WTC11 (cell line): ENCODE results near the gene LCN12. TPM values are rescaled to one million over a fixed set of nuclear protein-coding genes. Genes with fewer than 3 reads are reported as not detected.

Experiments
- ATAC-seq: fragments of 200-7000 bp; cut with Tn5 transposase; 2 replicates; pipeline ENCODE4 v1.10.0; 2021; ENCODE audit warnings: mild to moderate bottlenecking, moderate library complexity
- CTCF ChIA-PET: fragments of 300-600 bp; sonication (Branson Sonifier 250); formaldehyde crosslinking; loops from one replicate; lab custom pipeline; 2021; ENCODE audit warnings: antibody characterized with exemption; lab: Charles Lee
- POLR2A ChIA-PET: fragments of 350-600 bp; sonication (Branson Sonifier 250); formaldehyde crosslinking; loops from one replicate; lab custom pipeline; 2021; ENCODE audit warnings: antibody characterized with exemption; lab: Charles Lee
- DNase-seq: peaks from one replicate; pipeline ENCODE4 v3.0.0; 2021; ENCODE audit warnings: low spot score
- H3K27ac Mint-ChIP-seq: 2 replicates; pipeline ENCODE4 v1.8.0; 2021; ENCODE audit warnings: mixed read lengths
- H3K27me3 Mint-ChIP-seq: 2 replicates; pipeline ENCODE4 v1.8.0; 2021; ENCODE audit warnings: low read depth, mild to moderate bottlenecking, moderate library complexity, mixed read lengths
- H3K36me3 Mint-ChIP-seq: 2 replicates; pipeline ENCODE4 v1.8.0; 2021; ENCODE audit warnings: mixed read lengths
- H3K4me1 Mint-ChIP-seq: 2 replicates; pipeline ENCODE4 v1.8.0; 2022; ENCODE audit warnings: mixed read lengths
- H3K4me3 Mint-ChIP-seq: 2 replicates; pipeline ENCODE4 v1.8.0; 2021; ENCODE audit warnings: mild to moderate bottlenecking, moderate library complexity, mixed read lengths
- H3K9me3 Mint-ChIP-seq: 2 replicates; pipeline ENCODE4 v1.8.0; 2021; ENCODE audit warnings: mixed read lengths
- ATF6 ChIP-seq: sonication (generic); formaldehyde crosslinking; IDR thresholded peaks from 2 replicates; pipeline ENCODE4 v1.8.1; 2023; ENCODE audit warnings: mild to moderate bottlenecking, missing genetic modification reagents
- CREM ChIP-seq: sonication (generic); formaldehyde crosslinking; IDR thresholded peaks from 2 replicates; pipeline ENCODE4 v1.8.1; 2022; ENCODE audit warnings: mild to moderate bottlenecking, missing genetic modification reagents, moderate library complexity
- E2F4 ChIP-seq: sonication (generic); formaldehyde crosslinking; IDR thresholded peaks from 2 replicates; pipeline ENCODE4 v1.8.1; 2022; ENCODE audit warnings: low read depth, mild to moderate bottlenecking, moderate library complexity, missing genetic modification reagents, borderline replicate concordance
- E2F5 ChIP-seq: sonication (generic); formaldehyde crosslinking; IDR thresholded peaks from 2 replicates; pipeline ENCODE4 v1.8.1; 2022; ENCODE audit warnings: mild to moderate bottlenecking, moderate library complexity, missing genetic modification reagents
- ELF4 ChIP-seq: sonication (generic); formaldehyde crosslinking; IDR thresholded peaks from 2 replicates; pipeline ENCODE4 v1.8.1; 2022; ENCODE audit warnings: low read depth, mild to moderate bottlenecking, moderate library complexity, missing genetic modification reagents
- FOXK1 ChIP-seq: sonication (generic); formaldehyde crosslinking; IDR thresholded peaks from 2 replicates; pipeline ENCODE4 v1.8.0; 2022; ENCODE audit warnings: mild to moderate bottlenecking, moderate library complexity, missing genetic modification reagents
- FOXP1 ChIP-seq: sonication (generic); formaldehyde crosslinking; IDR thresholded peaks from 2 replicates; pipeline ENCODE4 v1.8.0; 2022; ENCODE audit warnings: missing genetic modification reagents, mild to moderate bottlenecking, moderate library complexity, borderline replicate concordance
- GABPB1 ChIP-seq: sonication (generic); formaldehyde crosslinking; IDR thresholded peaks from 2 replicates; pipeline ENCODE4 v1.8.1; 2023; ENCODE audit warnings: mild to moderate bottlenecking, missing genetic modification reagents
- HMGXB4 ChIP-seq: sonication (generic); formaldehyde crosslinking; IDR thresholded peaks from 2 replicates; pipeline ENCODE4 v1.8.1; 2023; ENCODE audit warnings: mild to moderate bottlenecking, moderate library complexity, missing genetic modification reagents
- IRF1 ChIP-seq: sonication (generic); formaldehyde crosslinking; IDR thresholded peaks from 2 replicates; pipeline ENCODE4 v1.8.0; 2023; ENCODE audit warnings: missing genetic modification reagents
- MXD4 ChIP-seq: fragments of 250-450 bp; sonication (Bioruptor Pico); IDR thresholded peaks from 2 replicates; pipeline ENCODE4 v1.8.0; 2021; ENCODE audit warnings: mild to moderate bottlenecking, moderate library complexity, borderline replicate concordance
- PREB ChIP-seq: sonication (generic); formaldehyde crosslinking; IDR thresholded peaks from 2 replicates; pipeline ENCODE4 v1.8.1; 2022; ENCODE audit warnings: mild to moderate bottlenecking, missing genetic modification reagents, moderate library complexity, borderline replicate concordance
- RELA ChIP-seq: sonication (generic); formaldehyde crosslinking; IDR thresholded peaks from 2 replicates; pipeline ENCODE4 v1.8.1; 2022; ENCODE audit warnings: missing genetic modification reagents, mild to moderate bottlenecking, borderline replicate concordance
- RORB ChIP-seq: fragments of 250-450 bp; sonication (Bioruptor Pico); IDR thresholded peaks from 2 replicates; pipeline ENCODE4 v1.9.0; 2021; ENCODE audit warnings: mild to moderate bottlenecking
- USF1 ChIP-seq: sonication (generic); formaldehyde crosslinking; IDR thresholded peaks from 2 replicates; pipeline ENCODE4 v1.8.0; 2022; ENCODE audit warnings: mild to moderate bottlenecking, missing genetic modification reagents
- USF2 ChIP-seq: sonication (generic); formaldehyde crosslinking; IDR thresholded peaks from 2 replicates; pipeline ENCODE4 v1.8.1; 2023; ENCODE audit warnings: mild to moderate bottlenecking, missing genetic modification reagents, moderate library complexity
- ZNF425 ChIP-seq: fragments of 250-450 bp; sonication (Bioruptor Pico); conservative IDR thresholded peaks from 2 replicates; pipeline ENCODE4 v1.9.0; 2021; ENCODE audit warnings: mild to moderate bottlenecking
- ZSCAN18 ChIP-seq: fragments of 250-450 bp; sonication (Bioruptor Pico); IDR thresholded peaks from 2 replicates; pipeline ENCODE4 v2.1.2; 2022; ENCODE audit warnings: mild to moderate bottlenecking, moderate library complexity
- total RNA-seq: library from RNA; stranded (reverse); gene quantifications from 3 replicates; pipeline ENCODE4 v1.2.3, GENCODE V29; 2021
- TF ChIP-seq, protein P1 (sequence below): sonication (generic); formaldehyde crosslinking; conservative IDR thresholded peaks from 2 replicates; pipeline ENCODE4 v1.8.1; 2022; ENCODE audit warnings: mild to moderate bottlenecking, missing genetic modification reagents

LCN12 gene
- total RNA-seq, 1 experiment from 2014 or later: 1.9 TPM

- H3K9me3 Mint-ChIP-seq: no peaks in the 10 kb centered on the region
- TF ChIP-seq HMGXB4 (CRISPR knock-in tag): peak; percentile 78; the same call in 1 of the 2 replicates
- TF ChIP-seq RELA (CRISPR knock-in tag): no peak
- no peak for TF ChIP-seq USF1
- TF ChIP-seq FOXK1: no peak
- TF ChIP-seq, protein P1, sequence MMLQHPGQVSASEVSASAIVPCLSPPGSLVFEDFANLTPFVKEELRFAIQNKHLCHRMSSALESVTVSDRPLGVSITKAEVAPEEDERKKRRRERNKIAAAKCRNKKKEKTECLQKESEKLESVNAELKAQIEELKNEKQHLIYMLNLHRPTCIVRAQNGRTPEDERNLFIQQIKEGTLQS (CRISPR knock-in tag): no peak
- no peak for TF ChIP-seq PREB (CRISPR knock-in tag)
- no peak for TF ChIP-seq CREM (CRISPR knock-in tag)
- TF ChIP-seq E2F5: no peak
- TF ChIP-seq E2F4 (CRISPR knock-in tag): 0 out of 2 replicates have a peak, but pooled peaks have one; percentile 34
- TF ChIP-seq USF2: 0 out of 2 replicates have a peak, but pooled peaks have one; percentile 6
- no peak for TF ChIP-seq RORB
- TF ChIP-seq GABPB1 (CRISPR knock-in tag): no peak
- no peak for TF ChIP-seq IRF1 (CRISPR knock-in tag)
- TF ChIP-seq MXD4 (CRISPR knock-in tag): no peak
- TF ChIP-seq ELF4: no peak
- TF ChIP-seq ZNF425 (CRISPR knock-in tag): no peak
- TF ChIP-seq FOXP1 (CRISPR knock-in tag): peak; percentile 55; the same call in 1 of the 2 replicates
- TF ChIP-seq ATF6 (CRISPR knock-in tag): no peak
- TF ChIP-seq ZSCAN18 (CRISPR knock-in tag): no peak
- H3K4me3 Mint-ChIP-seq: peak overlapping the region; percentile 66
- no peaks in the 10 kb centered on the region for H3K36me3 Mint-ChIP-seq
- DNase-seq (no peak), ATAC-seq (peak; percentile 9)
- ChIA-PET CTCF (interaction anchor here (0.8 to 6.2 kb wide), 35 partner anchors 8 to 259 kb away, joined by 3 to 117 read pairs (median 6); partner anchors contain the start of genes ABCA2, AJM1, C8G and CLIC3), POLR2A (interaction anchor here (1.3 to 1.5 kb wide), 4 partner anchors 15 to 223 kb away, joined by 3 to 6 read pairs (median 4); partner anchors contain the start of genes PAXX and TPRN)
- H3K27ac Mint-ChIP-seq: no peak overlapping the region
- peaks cover 3% of the 10 kb centered on the region; the same call in 1 of the 2 replicates for H3K27me3 Mint-ChIP-seq
- H3K4me1 Mint-ChIP-seq: peaks cover 3% of the 10 kb centered on the region; the same call in 1 of the 2 replicates
Observed at GRCh38 chr9:136977649-136978072, 25.6 kb downstream of the LCN12 start.
